ENCODE data around the gene PNKD.

DNA sequence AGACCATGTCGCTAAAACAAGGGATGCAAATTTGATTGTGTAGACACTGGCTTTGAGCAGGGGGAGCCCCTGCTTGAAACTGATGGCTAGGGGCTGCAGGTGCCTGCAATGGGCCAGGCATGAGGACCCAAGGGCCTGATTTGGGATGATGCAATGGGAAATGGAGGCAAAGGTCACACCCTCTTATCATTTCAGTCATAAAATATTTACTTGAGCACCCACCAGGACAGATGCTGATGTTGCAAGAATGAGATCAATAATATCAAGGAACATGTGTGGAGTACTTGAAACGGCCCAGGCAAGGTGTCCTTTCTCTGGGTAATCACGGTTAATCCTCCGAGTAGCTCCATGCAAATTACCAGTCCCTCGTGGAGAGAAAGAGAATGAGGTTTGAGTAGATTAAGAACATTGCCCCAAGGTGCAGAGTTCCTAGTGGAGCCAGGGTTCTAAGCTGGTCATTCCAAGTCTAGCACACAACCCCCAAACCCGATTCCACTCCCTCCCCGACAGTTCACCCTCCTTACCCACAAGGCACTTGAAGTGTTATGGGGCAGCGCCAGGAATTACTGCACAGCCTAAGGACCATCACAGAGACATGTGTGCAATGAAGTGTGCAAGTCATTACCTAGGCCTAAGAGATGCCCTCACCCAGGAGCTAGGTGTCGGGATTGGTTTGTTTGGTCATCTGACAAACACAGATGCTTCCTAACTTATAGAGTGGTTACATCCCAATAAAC lies 36.0 kb downstream of the PNKD start:
- TF ChIP-seq TAF1 (IDR thresholded peaks at IDR 0.05; ENCODE audit: low read depth, low read length) = no peak
- TF ChIP-seq POLR2A (IDR thresholded peaks at IDR 0.05; ENCODE audit: low read depth, low read length) = no peak

All from GM12891 (cell line).